OCI-LY1 (cell line): Measurements from ENCODE around the gene CARD10.
"Not testable (repeated sequence)": the region's sequence is repeated elsewhere in the genome, so short reads cannot be mapped to it uniquely, and the experiment has no call there.

Experiments used
- H2AFZ ChIP-seq: fragments of 200-600 bp; sonication (generic), shearing (Covaris generic); 2 replicates; pipeline ENCODE4 v1.6.0; 2014; ENCODE audit warnings: antibody characterized with exemption, mild to moderate bottlenecking, low read length
- H3F3A ChIP-seq: fragments of 200-600 bp; sonication (generic), shearing (Covaris generic); 2 replicates; pipeline ENCODE4 v1.6.0; 2014; ENCODE audit warnings: mild to moderate bottlenecking, antibody characterized with exemption, low read length, moderate library complexity; ENCODE audit not compliant: insufficient read depth
- H3K27ac ChIP-seq: fragments of 200-600 bp; sonication (generic); 2 replicates; pipeline ENCODE4 v1.5.1; 2014; ENCODE audit warnings: low read length, mixed run types, mild to moderate bottlenecking, low read depth; ENCODE audit not compliant: poor library complexity, severe bottlenecking
- H3K27me3 ChIP-seq: fragments of 200-600 bp; sonication (generic); 2 replicates; pipeline ENCODE4 v1.6.0; 2014; ENCODE audit warnings: antibody characterized with exemption, mild to moderate bottlenecking, low read length, moderate library complexity; ENCODE audit not compliant: insufficient read depth
- H3K36me3 ChIP-seq: fragments of 200-600 bp; sonication (generic); 2 replicates; pipeline ENCODE4 v1.6.1; 2014; ENCODE audit warnings: mild to moderate bottlenecking, antibody characterized with exemption, low read length, moderate library complexity, mixed read lengths; ENCODE audit not compliant: insufficient read depth
- H3K4me1 ChIP-seq: fragments of 200-600 bp; sonication (generic); 2 replicates; pipeline ENCODE4 v1.5.1; 2014; ENCODE audit warnings: mild to moderate bottlenecking, low read length, moderate library complexity; ENCODE audit not compliant: insufficient read depth, severe bottlenecking
- H3K4me2 ChIP-seq: fragments of 200-600 bp; sonication (generic), shearing (Covaris generic); 2 replicates; pipeline ENCODE4 v1.6.1; 2014; ENCODE audit warnings: low read length
- H3K4me3 ChIP-seq: fragments of 200-600 bp; sonication (generic); 2 replicates; pipeline ENCODE4 v1.5.1; 2014; ENCODE audit warnings: low read length, low read depth, mild to moderate bottlenecking, mixed read lengths; ENCODE audit not compliant: poor library complexity, severe bottlenecking
- H3K79me2 ChIP-seq: fragments of 200-600 bp; shearing (Covaris generic); 2 replicates; pipeline ENCODE4 v1.6.1; 2016; ENCODE audit warnings: mixed run types, low read length, mixed read lengths; ENCODE audit not compliant: insufficient read depth
- H3K9ac ChIP-seq: fragments of 200-600 bp; sonication (generic), shearing (Covaris generic); 2 replicates; pipeline ENCODE4 v1.6.1; 2014; ENCODE audit warnings: mild to moderate bottlenecking, low read length, mixed read lengths
- H3K9me2 ChIP-seq: fragments of 200-600 bp; sonication (generic), shearing (Covaris generic); 2 replicates; pipeline ENCODE4 v1.6.1; 2014; ENCODE audit warnings: low read depth, mild to moderate bottlenecking, low read length, mixed read lengths
- H3K9me3 ChIP-seq: fragments of 200-600 bp; shearing (Covaris generic); 2 replicates; pipeline ENCODE4 v1.6.1; 2014; ENCODE audit warnings: low read length, mixed read lengths
- H4K20me1 ChIP-seq: fragments of 200-600 bp; sonication (generic), shearing (Covaris generic); 2 replicates; pipeline ENCODE4 v1.6.0; 2016; ENCODE audit warnings: mild to moderate bottlenecking, low read length; ENCODE audit not compliant: insufficient read depth
- CTCF ChIP-seq: fragments of 200-600 bp; sonication (generic), shearing (Covaris generic); IDR thresholded peaks from 2 replicates; pipeline ENCODE4 v1.5.1; 2017; ENCODE audit warnings: mild to moderate bottlenecking, antibody characterized with exemption, low read length, moderate library complexity, mixed read lengths
- EZH2 ChIP-seq: fragments of 200-600 bp; sonication (generic), shearing (Covaris generic); IDR thresholded peaks from 2 replicates; pipeline ENCODE4 v1.8.0; 2017; ENCODE audit warnings: borderline replicate concordance, mixed run types, mild to moderate bottlenecking, antibody characterized with exemption, low read length, moderate library complexity, mixed read lengths

The CARD10 gene

GRCh38 chr22:37553725-37554124 lies 34.5 kb upstream of the CARD10 start:
- Histone ChIP-seq H3F3A (no peaks in the 10 kb centered on the region), H3K4me2 (no peak overlapping the region), H3K79me2 (no peaks in the 10 kb centered on the region), H3K4me3 (no peak overlapping the region), H3K9ac (no peak overlapping the region), H3K4me1 (no peaks in the 10 kb centered on the region), H3K27ac (no peak overlapping the region), H4K20me1 (no peaks in the 10 kb centered on the region), H3K9me2 (no peaks in the 10 kb centered on the region), H2AFZ (no peak overlapping the region), H3K27me3 (peaks cover 10% of the 10 kb centered on the region; the same call in 1 of the 2 replicates), H3K36me3 (no peaks in the 10 kb centered on the region), H3K9me3 (no peaks in the 10 kb centered on the region)
- no peak for TF ChIP-seq EZH2
- no peak for TF ChIP-seq CTCF

GRCh38 chr22:37552524-37553163 lies 33.4 kb upstream of the CARD10 start:
- TF ChIP-seq EZH2, result no peak
- TF ChIP-seq CTCF, result no peak
- no peak overlapping the region for H2AFZ ChIP-seq
- no peaks in the 10 kb centered on the region for H4K20me1 ChIP-seq
- no peak overlapping the region for H3K4me2 ChIP-seq
- no peak overlapping the region for H3K9ac ChIP-seq
- H3F3A ChIP-seq, result no peaks in the 10 kb centered on the region
- H3K9me2 ChIP-seq, result no peaks in the 10 kb centered on the region
- no peaks in the 10 kb centered on the region for H3K36me3 ChIP-seq
- H3K27me3 ChIP-seq, result peaks cover 10% of the 10 kb centered on the region; the same call in 1 of the 2 replicates
- H3K27ac ChIP-seq, result no peak overlapping the region
- no peaks in the 10 kb centered on the region for H3K9me3 ChIP-seq
- no peaks in the 10 kb centered on the region for H3K4me1 ChIP-seq
- no peak overlapping the region for H3K4me3 ChIP-seq
- H3K79me2 ChIP-seq, result no peaks in the 10 kb centered on the region

GRCh38 chr22:37551981-37552380 lies 32.8 kb upstream of the CARD10 start:
- no peaks in the 10 kb centered on the region for H4K20me1 ChIP-seq
- no peaks in the 10 kb centered on the region for H3K36me3 ChIP-seq
- no peaks in the 10 kb centered on the region for H3F3A ChIP-seq
- no peak overlapping the region for H3K27ac ChIP-seq
- no peak overlapping the region for H2AFZ ChIP-seq
- H3K9me3 ChIP-seq, result no peaks in the 10 kb centered on the region
- no peak overlapping the region for H3K4me2 ChIP-seq
- H3K27me3 ChIP-seq, result peaks cover 10% of the 10 kb centered on the region; the same call in 1 of the 2 replicates
- H3K79me2 ChIP-seq, result no peaks in the 10 kb centered on the region
- no peaks in the 10 kb centered on the region for H3K9me2 ChIP-seq
- H3K4me1 ChIP-seq, result no peaks in the 10 kb centered on the region
- no peak for TF ChIP-seq EZH2
- no peak for TF ChIP-seq CTCF
- no peak overlapping the region for H3K9ac ChIP-seq
- H3K4me3 ChIP-seq, result no peak overlapping the region

GRCh38 chr22:37550921-37551320 lies 31.7 kb upstream of the CARD10 start:
- not testable (repeated sequence) for H3K36me3 ChIP-seq, H3K27me3 ChIP-seq, H3K4me2 ChIP-seq, H3K9me2 ChIP-seq, H3K27ac ChIP-seq, H3F3A ChIP-seq, H3K79me2 ChIP-seq, H3K4me3 ChIP-seq, H3K9me3 ChIP-seq, H4K20me1 ChIP-seq, H2AFZ ChIP-seq, H3K9ac ChIP-seq, H3K4me1 ChIP-seq
